ENCODE results near the gene TBCCD1.

TBCCD1 gene, protein sequence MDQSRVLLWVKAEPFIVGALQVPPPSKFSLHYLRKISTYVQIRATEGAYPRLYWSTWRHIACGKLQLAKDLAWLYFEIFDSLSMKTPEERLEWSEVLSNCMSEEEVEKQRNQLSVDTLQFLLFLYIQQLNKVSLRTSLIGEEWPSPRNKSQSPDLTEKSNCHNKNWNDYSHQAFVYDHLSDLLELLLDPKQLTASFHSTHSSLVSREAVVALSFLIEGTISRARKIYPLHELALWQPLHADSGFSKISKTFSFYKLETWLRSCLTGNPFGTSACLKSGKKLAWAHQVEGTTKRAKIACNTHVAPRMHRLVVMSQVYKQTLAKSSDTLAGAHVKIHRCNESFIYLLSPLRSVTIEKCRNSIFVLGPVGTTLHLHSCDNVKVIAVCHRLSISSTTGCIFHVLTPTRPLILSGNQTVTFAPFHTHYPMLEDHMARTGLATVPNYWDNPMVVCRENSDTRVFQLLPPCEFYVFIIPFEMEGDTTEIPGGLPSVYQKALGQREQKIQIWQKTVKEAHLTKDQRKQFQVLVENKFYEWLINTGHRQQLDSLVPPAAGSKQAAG

DNA sequence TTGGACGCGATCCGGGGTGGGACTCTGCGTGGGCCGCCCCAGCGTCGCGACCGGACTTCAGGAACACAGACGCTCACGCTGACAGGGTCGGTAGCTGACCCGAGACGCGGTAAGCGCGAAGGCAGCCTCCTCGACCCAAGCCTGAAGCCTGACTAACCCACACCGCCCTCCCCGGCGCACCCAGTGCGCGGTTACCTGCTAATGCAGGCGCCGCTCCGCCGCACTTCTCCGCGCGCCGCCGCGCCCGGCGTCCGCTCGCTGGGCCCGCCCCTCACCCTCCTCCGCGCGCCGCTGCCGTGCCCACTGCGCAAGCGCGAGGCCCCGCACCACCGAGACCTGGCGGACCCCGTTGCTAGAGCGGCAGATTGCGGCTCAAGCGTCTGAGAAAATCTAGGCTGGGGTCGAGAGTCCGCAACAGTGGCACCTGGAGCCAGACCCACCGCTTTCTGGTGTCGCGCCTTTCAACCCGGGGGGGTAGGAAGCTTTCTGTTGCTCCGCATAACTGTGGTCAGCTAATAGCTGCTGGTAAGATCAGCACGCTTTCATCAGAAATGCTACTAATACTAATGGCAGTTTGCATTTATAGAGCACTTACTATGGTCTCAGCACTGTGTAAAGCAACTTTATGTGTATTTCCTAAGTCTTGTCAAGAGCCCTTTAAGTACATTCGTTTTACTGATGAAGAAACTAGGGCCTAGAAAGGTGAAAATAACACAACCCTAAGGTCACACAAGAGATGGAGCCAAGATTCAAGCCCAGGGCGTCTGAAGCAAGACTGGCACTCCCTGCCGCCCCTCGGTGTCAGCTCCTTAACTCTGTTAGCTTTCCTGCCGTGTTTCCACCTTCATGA is at the start of gene TBCCD1:
TBCCD1 (minus strand) TSS at position 268 of the 850 bp plus-strand sequence. CDS start 3,010 bp downstream, outside the sequence.
- Histone ChIP-seq H3K4me3 (ENCODE audit: low read length) (peak within 1 kb of the TSS; percentile 91), H3K9ac (ENCODE audit: low read length) (peak within 1 kb of the TSS; percentile 74), H3K36me3 (ENCODE audit: control insufficient read depth, low read depth, low read length) (peaks cover under 1% of the 10 kb centered on the region), H3K27me3 (ENCODE audit: control insufficient read depth, insufficient read depth, low read length) (no peaks in the 10 kb centered on the region), H3K9me3 (ENCODE audit: control insufficient read depth, low read depth, low read length) (no peaks in the 10 kb centered on the region), H3K4me1 (ENCODE audit: control insufficient read depth, low read depth, low read length) (peaks cover 12% of the 10 kb centered on the region), H3K27ac (ENCODE audit: low read length) (peak within 1 kb of the TSS; percentile 48)

DNA sequence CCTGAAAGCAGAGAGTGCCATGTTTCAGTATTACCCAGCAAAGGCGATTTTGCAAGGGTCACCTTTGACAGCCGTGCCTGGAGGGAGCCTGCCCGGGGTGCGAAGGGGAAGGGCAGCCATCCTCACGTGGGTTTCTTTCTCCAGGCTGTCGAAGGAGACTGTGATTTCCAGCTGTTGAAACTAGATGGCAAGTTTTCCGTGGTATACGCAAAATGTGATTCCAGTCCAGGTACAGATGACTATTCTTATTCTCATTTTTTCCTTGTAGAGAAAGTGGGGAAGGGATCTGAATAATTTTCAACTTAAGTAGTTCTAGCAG is 49.1 kb upstream of the TBCCD1 start:
- Histone ChIP-seq H3K36me3 (ENCODE audit: control insufficient read depth, low read depth, low read length) (no peaks in the 10 kb centered on the region), H3K4me3 (ENCODE audit: low read length) (no peak overlapping the region), H3K27me3 (ENCODE audit: control insufficient read depth, insufficient read depth, low read length) (peaks cover 13% of the 10 kb centered on the region), H3K9me3 (ENCODE audit: control insufficient read depth, low read depth, low read length) (no peaks in the 10 kb centered on the region), H3K4me1 (ENCODE audit: control insufficient read depth, low read depth, low read length) (no peaks in the 10 kb centered on the region), H3K27ac (ENCODE audit: low read length) (no peak overlapping the region), H3K9ac (ENCODE audit: low read length) (no peak overlapping the region)

- no peak overlapping the region for H3K27ac ChIP-seq (ENCODE audit: low read length)
- H3K9ac ChIP-seq (ENCODE audit: low read length), result no peak overlapping the region
- H3K9me3 ChIP-seq (ENCODE audit: control insufficient read depth, low read depth, low read length), result no peaks in the 10 kb centered on the region
- H3K4me1 ChIP-seq (ENCODE audit: control insufficient read depth, low read depth, low read length), result no peaks in the 10 kb centered on the region
- peaks cover 13% of the 10 kb centered on the region for H3K27me3 ChIP-seq (ENCODE audit: control insufficient read depth, insufficient read depth, low read length)
- H3K4me3 ChIP-seq (ENCODE audit: low read length), result no peak overlapping the region
- no peaks in the 10 kb centered on the region for H3K36me3 ChIP-seq (ENCODE audit: control insufficient read depth, low read depth, low read length)
Observed at GRCh38 chr3:186614597-186615483, 47.7 kb upstream of the TBCCD1 start.

- no peak overlapping the region for H3K27ac ChIP-seq (ENCODE audit: low read length)
Observed at GRCh38 chr3:186614266-186614596, 47.1 kb upstream of the TBCCD1 start.

DNA sequence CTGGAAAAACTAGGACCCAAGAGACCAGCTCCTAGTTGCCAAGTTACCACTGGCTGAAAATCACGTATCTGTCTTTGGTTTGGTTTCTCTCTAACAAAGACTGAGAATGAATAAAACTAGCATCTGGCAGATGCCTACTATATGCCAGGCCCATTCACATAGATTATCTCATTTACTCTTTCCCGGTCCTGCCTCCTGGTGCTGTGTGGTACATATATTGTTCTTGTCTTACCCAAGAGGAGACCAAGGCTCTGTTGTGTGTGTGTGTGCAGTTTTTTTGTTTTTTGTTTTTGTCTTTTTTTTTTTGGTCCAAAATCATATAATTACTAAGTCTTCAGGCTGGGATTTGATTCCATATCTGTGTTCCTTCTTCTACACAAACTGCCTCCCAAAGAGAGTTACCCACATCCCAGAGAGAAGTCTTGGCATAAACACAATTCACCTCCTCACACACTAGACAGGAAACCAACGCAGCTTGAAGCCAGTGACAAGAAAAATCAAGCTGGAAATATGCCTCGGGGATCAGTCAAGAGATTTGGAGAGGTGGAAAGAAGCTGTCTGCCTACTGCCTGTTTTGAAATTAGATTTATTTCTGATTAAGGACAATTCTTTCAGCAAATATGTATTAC is 46.6 kb upstream of the TBCCD1 start:
- no peaks in the 10 kb centered on the region for H3K36me3 ChIP-seq (ENCODE audit: control insufficient read depth, low read depth, low read length)
- no peak overlapping the region for H3K9ac ChIP-seq (ENCODE audit: low read length)

More at GRCh38 chr3:186614266-186614596, 47.1 kb upstream of the TBCCD1 start:
- Histone ChIP-seq H3K9ac (ENCODE audit: low read length) (no peak overlapping the region), H3K4me3 (ENCODE audit: low read length) (no peak overlapping the region), H3K36me3 (ENCODE audit: control insufficient read depth, low read depth, low read length) (no peaks in the 10 kb centered on the region), H3K27me3 (ENCODE audit: control insufficient read depth, insufficient read depth, low read length) (peaks cover 13% of the 10 kb centered on the region), H3K4me1 (ENCODE audit: control insufficient read depth, low read depth, low read length) (no peaks in the 10 kb centered on the region), H3K9me3 (ENCODE audit: control insufficient read depth, low read depth, low read length) (no peaks in the 10 kb centered on the region)

DNA sequence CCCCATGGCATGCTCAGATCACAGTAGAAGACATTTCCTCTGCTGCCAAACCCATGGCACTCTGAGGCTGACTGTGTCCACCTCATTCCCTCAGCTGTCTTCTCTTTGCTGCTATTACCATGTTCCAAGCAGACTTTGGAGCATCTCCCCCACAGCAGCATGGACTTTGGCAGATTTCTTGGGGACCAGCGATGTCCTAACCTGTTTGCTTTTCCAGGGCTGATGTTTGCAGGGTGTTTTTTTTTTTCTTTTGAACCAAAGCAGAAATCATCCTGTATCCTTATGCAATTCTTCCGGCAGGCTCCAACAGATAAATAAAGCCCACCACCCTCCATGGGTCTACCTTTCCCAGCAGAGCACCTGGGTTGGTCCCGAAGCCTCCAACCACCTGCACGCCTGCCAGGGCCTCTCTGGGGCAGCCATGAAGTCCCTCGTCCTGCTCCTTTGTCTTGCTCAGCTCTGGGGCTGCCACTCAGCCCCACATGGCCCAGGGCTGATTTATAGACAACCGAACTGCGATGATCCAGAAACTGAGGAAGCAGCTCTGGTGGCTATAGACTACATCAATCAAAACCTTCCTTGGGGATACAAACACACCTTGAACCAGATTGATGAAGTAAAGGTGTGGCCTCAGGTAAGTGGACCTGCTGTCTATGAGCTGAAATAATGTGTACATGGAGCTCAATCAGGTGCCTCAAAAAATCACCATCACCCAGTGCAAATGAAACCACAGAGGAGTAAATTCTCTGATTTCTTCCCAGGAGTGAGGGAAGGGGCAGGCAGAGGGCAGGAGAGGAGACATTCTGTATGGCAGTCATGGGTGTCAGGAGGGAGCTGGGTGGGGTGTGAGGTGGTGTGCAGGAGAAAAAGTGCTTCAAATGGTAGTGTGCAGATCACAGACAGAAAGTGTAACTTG is 45.8 kb upstream of the TBCCD1 start, which contains the start of gene AHSG:
AHSG (plus strand) TSS at position 340 of the 916 bp plus-strand sequence; CDS start at position 422, 82 bp downstream.
- no peaks in the 10 kb centered on the region for H3K9me3 ChIP-seq (ENCODE audit: control insufficient read depth, low read depth, low read length)
- no peak within 1 kb of the TSS for H3K4me3 ChIP-seq (ENCODE audit: low read length)
- peaks cover 9% of the 10 kb centered on the region for H3K27me3 ChIP-seq (ENCODE audit: control insufficient read depth, insufficient read depth, low read length)
- no peaks in the 10 kb centered on the region for H3K36me3 ChIP-seq (ENCODE audit: control insufficient read depth, low read depth, low read length)
- H3K9ac ChIP-seq (ENCODE audit: low read length), result no peak within 1 kb of the TSS
- no peak within 1 kb of the TSS for H3K27ac ChIP-seq (ENCODE audit: low read length)
- H3K4me1 ChIP-seq (ENCODE audit: control insufficient read depth, low read depth, low read length), result no peaks in the 10 kb centered on the region

More for the DNA sequence above, 46.6 kb upstream of the TBCCD1 start:
- no peaks in the 10 kb centered on the region for H3K9me3 ChIP-seq (ENCODE audit: control insufficient read depth, low read depth, low read length)
- no peaks in the 10 kb centered on the region for H3K4me1 ChIP-seq (ENCODE audit: control insufficient read depth, low read depth, low read length)
- H3K27me3 ChIP-seq (ENCODE audit: control insufficient read depth, insufficient read depth, low read length), result peaks cover 13% of the 10 kb centered on the region
- H3K4me3 ChIP-seq (ENCODE audit: low read length), result no peak overlapping the region
- H3K27ac ChIP-seq (ENCODE audit: low read length), result no peak overlapping the region

GRCh38 chr3:186612065-186612464 is 44.9 kb upstream of the TBCCD1 start:
- Histone ChIP-seq H3K27me3 (ENCODE audit: control insufficient read depth, insufficient read depth, low read length) (peaks cover under 1% of the 10 kb centered on the region), H3K9me3 (ENCODE audit: control insufficient read depth, low read depth, low read length) (no peaks in the 10 kb centered on the region), H3K27ac (ENCODE audit: low read length) (no peak overlapping the region), H3K9ac (ENCODE audit: low read length) (no peak overlapping the region), H3K4me1 (ENCODE audit: control insufficient read depth, low read depth, low read length) (no peaks in the 10 kb centered on the region), H3K36me3 (ENCODE audit: control insufficient read depth, low read depth, low read length) (no peaks in the 10 kb centered on the region), H3K4me3 (ENCODE audit: low read length) (no peak overlapping the region)

DNA sequence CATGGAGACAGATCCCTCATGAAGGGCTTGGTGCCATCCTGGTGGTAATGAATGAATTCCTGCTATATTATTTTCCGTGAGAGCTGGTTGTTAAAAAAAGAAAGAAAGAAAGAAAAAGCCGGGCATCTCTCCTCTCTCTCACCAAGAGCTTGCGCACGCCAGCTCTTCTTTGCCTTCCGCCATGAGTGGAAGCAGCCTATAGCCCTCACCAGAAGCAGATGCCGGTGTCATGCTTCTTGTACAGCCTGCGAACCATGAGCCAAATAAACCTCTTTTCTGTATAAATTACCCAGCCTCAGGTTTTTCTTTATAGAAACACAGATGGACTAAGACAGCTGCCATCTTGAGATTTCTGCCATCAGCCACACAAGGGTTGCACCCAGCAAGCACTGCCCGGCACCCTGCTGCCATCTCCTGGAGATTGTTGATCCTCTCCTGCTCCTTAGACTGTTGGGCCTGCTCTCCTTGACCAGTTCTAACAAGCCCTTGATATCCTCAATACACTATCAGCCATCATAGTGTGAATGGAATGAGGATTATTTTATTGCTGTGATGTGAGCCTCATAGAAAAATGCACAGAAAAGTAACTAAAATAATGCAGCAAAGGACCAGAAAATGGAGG is 42.2 kb upstream of the TBCCD1 start:
- H3K27me3 ChIP-seq (ENCODE audit: control insufficient read depth, insufficient read depth, low read length), result no peaks in the 10 kb centered on the region
- H3K27ac ChIP-seq (ENCODE audit: low read length), result no peak overlapping the region
- H3K9ac ChIP-seq (ENCODE audit: low read length), result no peak overlapping the region
- H3K9me3 ChIP-seq (ENCODE audit: control insufficient read depth, low read depth, low read length), result no peaks in the 10 kb centered on the region
- no peaks in the 10 kb centered on the region for H3K4me1 ChIP-seq (ENCODE audit: control insufficient read depth, low read depth, low read length)
- H3K4me3 ChIP-seq (ENCODE audit: low read length), result no peak overlapping the region
- no peaks in the 10 kb centered on the region for H3K36me3 ChIP-seq (ENCODE audit: control insufficient read depth, low read depth, low read length)

DNA sequence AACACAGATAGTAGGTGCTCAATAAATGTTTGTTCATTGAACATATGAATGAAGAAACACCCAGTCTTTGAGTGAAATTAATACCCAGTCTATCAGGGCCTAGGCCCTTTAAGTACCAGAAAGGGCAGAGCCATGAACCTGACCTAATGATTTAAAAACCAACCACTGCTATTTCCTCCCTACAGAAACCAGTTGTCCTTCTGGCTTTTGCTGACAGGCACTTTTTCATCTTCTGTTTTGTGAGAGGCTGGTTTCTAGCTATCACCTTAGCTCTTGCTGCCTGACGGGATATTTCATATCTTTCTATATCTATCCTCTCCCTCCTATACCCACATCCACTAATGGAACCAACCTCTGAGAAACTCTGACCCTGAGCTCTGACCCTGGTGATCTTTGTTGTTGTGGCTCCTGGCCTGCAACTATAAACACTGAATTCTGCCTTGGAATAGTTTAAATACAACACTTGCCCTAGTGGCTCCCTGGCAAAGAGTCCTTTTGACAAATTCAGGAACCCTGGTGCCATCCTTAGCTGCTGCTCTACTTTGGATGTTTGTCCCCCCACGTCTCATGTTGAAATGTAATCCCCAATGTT is 41.6 kb upstream of the TBCCD1 start:
- Histone ChIP-seq H3K36me3 (ENCODE audit: control insufficient read depth, low read depth, low read length) (no peaks in the 10 kb centered on the region), H3K4me1 (ENCODE audit: control insufficient read depth, low read depth, low read length) (no peaks in the 10 kb centered on the region), H3K9ac (ENCODE audit: low read length) (no peak overlapping the region), H3K9me3 (ENCODE audit: control insufficient read depth, low read depth, low read length) (no peaks in the 10 kb centered on the region), H3K27ac (ENCODE audit: low read length) (no peak overlapping the region), H3K27me3 (ENCODE audit: control insufficient read depth, insufficient read depth, low read length) (no peaks in the 10 kb centered on the region), H3K4me3 (ENCODE audit: low read length) (no peak overlapping the region)
